Endothelial cell of umbilical vein (primary cell): ENCODE results near the gene FAM187B. TPM values are rescaled to one million over a fixed set of nuclear protein-coding genes. Genes with fewer than 3 reads are reported as not detected.

Experiments used
- BruUV-seq: library from RNA; stranded (reverse); fragments of 400-500 nt; replicated peaks from 2 replicates; lab custom pipeline; 2021; lab: Mats Ljungman, UMichigan
- CTCF ChIA-PET: fragments of 300-600, 350-600 bp; sonication (Branson Sonifier 250); formaldehyde crosslinking; loops from one replicate; lab custom pipeline; 2021; ENCODE audit warnings: antibody characterized with exemption, inconsistent platforms; lab: Charles Lee
- POLR2A ChIA-PET: fragments of 300-600, 350-600 bp; sonication (Branson Sonifier 250); formaldehyde crosslinking; loops from one replicate; lab custom pipeline; 2021; ENCODE audit warnings: antibody characterized with exemption, inconsistent platforms; lab: Charles Lee
- DNase-seq: peaks from one replicate; pipeline ENCODE4 v3.0.0-alpha.2; 2011; ENCODE audit warnings: low read depth, low spot score
- FAIRE-seq: peaks from 2 replicates; lab custom pipeline; 2011; peaks lifted over from hg19 to GRCh38; lab: Jason Lieb, UNC
- H2AFZ ChIP-seq: 2 replicates; pipeline ENCODE4 v1.6.0; 2012; ENCODE audit warnings: low read depth, low read length, control low read depth, inconsistent platforms
- H3K27ac ChIP-seq: 2 replicates; pipeline ENCODE4 v1.5.1; 2011; ENCODE audit warnings: low read depth, mild to moderate bottlenecking, control low read depth, low read length, moderate library complexity; ENCODE audit not compliant: insufficient read depth
- H3K27me3 ChIP-seq, 2 experiments: 2 replicates each; pipeline versions ENCODE4 v1.6.0 to v1.6.1; 2011; ENCODE audit warnings: low read length in 2 of 2, mixed read lengths in 1 of 2; ENCODE audit not compliant: control insufficient read depth in 2 of 2, insufficient read depth in 2 of 2
- H3K36me3 ChIP-seq, 2 experiments: 2 replicates in 1 of 2; 3 replicates in 1 of 2; pipeline ENCODE4 v1.5.1; 2011; ENCODE audit warnings: low read length in 2 of 2, mild to moderate bottlenecking in 1 of 2, moderate library complexity in 1 of 2; ENCODE audit not compliant: control insufficient read depth in 2 of 2, insufficient read depth in 2 of 2; ENCODE audit errors: extremely low read depth in 1 of 2
- H3K4me1 ChIP-seq: 3 replicates; pipeline ENCODE4 v1.5.1; 2011; ENCODE audit warnings: mild to moderate bottlenecking, low read length; ENCODE audit not compliant: control insufficient read depth, insufficient read depth; ENCODE audit errors: extremely low read depth
- H3K4me2 ChIP-seq: 2 replicates; pipeline ENCODE4 v1.6.1; 2011; ENCODE audit warnings: low read length, control low read depth, mixed read lengths; ENCODE audit not compliant: insufficient read depth
- H3K4me3 ChIP-seq, 3 experiments: fragments of 200-600 bp in 1 of 3; sonication (generic), shearing (Covaris generic) in 1 of 3; replicated peaks in 1 of 3; 2 replicates each; pipeline ENCODE4 v1.5.1; 2011 to 2016; ENCODE audit warnings: control low read depth in 3 of 3, low read length in 3 of 3, mild to moderate bottlenecking in 2 of 3, inconsistent platforms in 1 of 3, low read depth in 1 of 3, moderate library complexity in 1 of 3; ENCODE audit not compliant: insufficient read depth in 1 of 3
- H3K79me2 ChIP-seq: 2 replicates; pipeline ENCODE4 v1.6.0; 2012; ENCODE audit warnings: low read length, inconsistent platforms; ENCODE audit not compliant: control insufficient read depth, insufficient read depth
- H3K9ac ChIP-seq: replicated peaks from 2 replicates; pipeline ENCODE3; 2011; ENCODE audit warnings: low read length, control low read depth; ENCODE audit not compliant: insufficient read depth; ENCODE audit errors: extremely low read depth
- H3K9me1 ChIP-seq: replicated peaks from 3 replicates; pipeline ENCODE4 v1.6.0; 2011; ENCODE audit warnings: mild to moderate bottlenecking, low read length; ENCODE audit not compliant: control insufficient read depth, insufficient read depth; ENCODE audit errors: extremely low read depth
- H3K9me3 ChIP-seq: replicated peaks from 2 replicates; pipeline ENCODE4 v1.5.1; 2012; ENCODE audit warnings: low read length, inconsistent platforms; ENCODE audit not compliant: control insufficient read depth, insufficient read depth
- H4K20me1 ChIP-seq: replicated peaks from 2 replicates; pipeline ENCODE3; 2011; ENCODE audit warnings: mild to moderate bottlenecking, low read length; ENCODE audit not compliant: control insufficient read depth, insufficient read depth; ENCODE audit errors: extremely low read depth
- EZH2 ChIP-seq: IDR thresholded peaks from 2 replicates; pipeline ENCODE4 v1.6.1; 2012; ENCODE audit warnings: borderline replicate concordance, low read depth, mild to moderate bottlenecking, moderate library complexity, low read length, inconsistent platforms; ENCODE audit not compliant: severe bottlenecking
- FOS ChIP-seq: IDR thresholded peaks from 2 replicates; pipeline ENCODE4 v1.6.1; 2011; ENCODE audit warnings: mild to moderate bottlenecking, low read length, moderate library complexity, borderline replicate concordance; ENCODE audit not compliant: insufficient read depth
- GATA2 ChIP-seq: IDR thresholded peaks from 2 replicates; pipeline ENCODE4 v1.7.0; 2011; ENCODE audit warnings: low read depth, mild to moderate bottlenecking, moderate library complexity, mixed read lengths, low read length; ENCODE audit not compliant: insufficient read length, insufficient read depth
- JUN ChIP-seq: IDR thresholded peaks from 2 replicates; pipeline ENCODE4 v1.6.1; 2011; ENCODE audit warnings: borderline replicate concordance, low read depth; ENCODE audit not compliant: insufficient read length, insufficient read depth
- MYC ChIP-seq: IDR thresholded peaks from one replicate; pipeline ENCODE4 v1.6.1; 2011; ENCODE audit warnings: mild to moderate bottlenecking, low read depth, low read length
- POLR2A ChIP-seq: IDR thresholded peaks from 2 replicates; pipeline ENCODE4 v1.6.1; 2012; ENCODE audit warnings: low read depth, mild to moderate bottlenecking, control low read depth, low read length
- POLR2AphosphoS5 ChIP-seq: IDR thresholded peaks from 2 replicates; pipeline ENCODE4 v1.6.1; 2012; ENCODE audit warnings: low read depth, mild to moderate bottlenecking, control low read depth, low read length, moderate library complexity; ENCODE audit not compliant: insufficient read depth
- dilution Hi-C: fragments of 300-500 bp; cut with MboI; formaldehyde crosslinking; loops from one replicate; pipeline ENCODE4 v1.15.0; 2019; ENCODE audit warnings: low sequenced_read_pairs; ENCODE audit not compliant: extremely low pct_ligation_motif_present
- intact Hi-C: fragments of 100-400 bp; cut with micrococcal nuclease; formaldehyde crosslinking; loops from one replicate; pipeline ENCODE4 v1.10.0; 2022
- polyA plus RNA-seq, 4 experiments: library from polyadenylated mRNA; depleted of rRNA in 3 of 4; stranded (reverse) in 3 of 4; unstranded in 1 of 4; fragments of >200 nt; gene quantifications; 2 replicates each; pipeline versions ENCODE4 v1.2.1 to v1.2.3, GENCODE V29; 2011 to 2012; ENCODE audit warnings: missing spikeins in 1 of 4
- total RNA-seq: library from RNA; stranded (reverse); gene quantifications from 2 replicates; pipeline ENCODE4 v1.2.3, GENCODE V29; 2021
- TF ChIP-seq, protein P1 (sequence below): IDR thresholded peaks from 2 replicates; pipeline ENCODE4 v1.6.1; 2011; ENCODE audit not compliant: insufficient read depth, insufficient read length

Gene FAM187B
- total and polyA plus RNA-seq, 2 donors (not counting 3 experiments of a cell fraction or from before 2014, with no cell fraction given) = not detected

DNA sequence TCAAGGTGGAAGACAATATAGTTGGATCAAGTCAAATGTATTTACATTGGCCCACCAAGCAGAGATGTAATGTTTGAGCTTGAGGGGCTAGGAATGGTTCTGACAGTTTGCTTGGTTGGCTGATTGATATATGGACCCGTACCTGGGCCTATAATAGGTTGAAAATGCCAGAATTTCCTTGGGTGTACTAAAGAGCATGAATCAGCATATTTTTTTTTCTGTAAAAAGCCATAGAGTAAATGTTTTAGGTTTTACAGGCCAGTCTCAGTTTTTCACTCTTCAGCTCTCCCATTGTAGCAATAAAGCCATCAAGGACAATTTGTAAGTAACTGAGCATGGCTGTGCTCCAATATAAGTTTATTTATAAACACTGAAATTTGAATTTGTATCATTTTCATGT is 47.2 kb downstream of the FAM187B start:
- CTCF ChIA-PET = interaction anchor here (0.5 to 1.5 kb wide), 2 partner anchors 11 to 114 kb away, joined by 3 read pairs; no protein-coding TSS in a partner anchor

DNA sequence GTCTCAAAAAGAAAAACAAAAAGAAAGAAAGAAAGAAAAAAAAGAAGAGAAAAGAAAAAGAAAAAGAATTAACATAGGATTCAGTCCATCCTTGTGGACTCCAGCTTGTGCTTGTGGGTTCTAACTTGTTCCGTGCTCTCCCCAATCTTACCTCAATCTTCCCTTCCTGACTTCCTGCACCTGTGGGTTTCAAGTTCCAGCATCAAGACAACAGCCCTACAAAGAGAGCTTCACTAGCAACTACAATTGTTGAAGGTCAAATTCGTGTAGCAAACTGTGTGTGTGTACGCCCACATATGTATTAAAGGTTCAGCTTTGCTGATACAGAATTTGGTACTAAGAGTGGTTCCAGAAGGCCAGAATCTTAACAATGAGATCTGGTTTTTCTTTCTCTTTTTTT is 48.7 kb downstream of the FAM187B start:
- no peak for FAIRE-seq
- DNase-seq = no peak
- H3K4me3 ChIP-seq = no peak overlapping the region
- no peak overlapping the region for H3K4me2 ChIP-seq
- no peaks in the 10 kb centered on the region for H3K9me3 ChIP-seq
- no peaks in the 10 kb centered on the region for H3K79me2 ChIP-seq
- no peaks in the 10 kb centered on the region for H3K36me3 ChIP-seq
- no peaks in the 10 kb centered on the region for H3K9me1 ChIP-seq
- ChIA-PET POLR2A (no interaction called here), CTCF (interaction anchor here (1.5 kb wide), 2 partner anchors 10 to 11 kb away, joined by 3 read pairs; no protein-coding TSS in a partner anchor)
- no peak overlapping the region for H3K27ac ChIP-seq
- H2AFZ ChIP-seq = no peak overlapping the region
- peaks cover 4% of the 10 kb centered on the region for H3K4me1 ChIP-seq
- no peaks in the 10 kb centered on the region for H4K20me1 ChIP-seq
- dilution Hi-C loops = no loop called here
- no peak overlapping the region for H3K9ac ChIP-seq
- H3K27me3 ChIP-seq = peaks cover 0 to 4% of the 10 kb centered on the region in 2 experiments
- TF ChIP-seq FOS (no peak), EZH2 (no peak), JUN (no peak), POLR2AphosphoS5 (no peak), GATA2 (no peak)
- TF ChIP-seq, protein P1, sequence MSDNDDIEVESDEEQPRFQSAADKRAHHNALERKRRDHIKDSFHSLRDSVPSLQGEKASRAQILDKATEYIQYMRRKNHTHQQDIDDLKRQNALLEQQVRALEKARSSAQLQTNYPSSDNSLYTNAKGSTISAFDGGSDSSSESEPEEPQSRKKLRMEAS = no peak
- intact Hi-C loops = no loop called here
- BruUV-seq = no TSS peak

More for the DNA sequence above, 47.2 kb downstream of the FAM187B start:
- no peaks in the 10 kb centered on the region for H3K36me3 ChIP-seq
- H3K79me2 ChIP-seq = no peaks in the 10 kb centered on the region
- H3K9me3 ChIP-seq = no peaks in the 10 kb centered on the region
- no peak overlapping the region for H3K9ac ChIP-seq
- peaks cover 0 to 4% of the 10 kb centered on the region in 2 experiments for H3K27me3 ChIP-seq
- H3K4me1 ChIP-seq = peaks cover 4% of the 10 kb centered on the region
- H3K27ac ChIP-seq = no peak overlapping the region
- intact Hi-C loops = no loop called here
- FAIRE-seq = no peak
- H3K4me2 ChIP-seq = no peak overlapping the region
- TF ChIP-seq, protein P1 = no peak
- no peak for TF ChIP-seq MYC
- TF ChIP-seq EZH2 = no peak
- no peak for TF ChIP-seq POLR2A
- no peaks in the 10 kb centered on the region for H4K20me1 ChIP-seq
- dilution Hi-C loops = no loop called here
- H3K4me3 ChIP-seq = no peak overlapping the region
- H3K9me1 ChIP-seq = no peaks in the 10 kb centered on the region
- POLR2A ChIA-PET = no interaction called here
- H2AFZ ChIP-seq = no peak overlapping the region
- BruUV-seq = no TSS peak
- no peak for DNase-seq
